B cell (primary cell): ENCODE results near the gene MED12L.

Experiments
- CTCF ChIP-seq: fragments of 200-600 bp; IDR thresholded peaks from one replicate; pipeline ENCODE4 v1.8.0; 2022; ENCODE audit warnings: antibody characterized with exemption, mild to moderate bottlenecking
- EZH2 ChIP-seq: IDR thresholded peaks from 2 replicates; pipeline ENCODE4 v1.6.1; 2012; ENCODE audit warnings: borderline replicate concordance, low read depth, mild to moderate bottlenecking, moderate library complexity, low read length; ENCODE audit not compliant: insufficient read depth, poor library complexity, severe bottlenecking

GRCh38 chr3:151415289-151415688 is 329.8 kb downstream of the MED12L start:
- no peak for TF ChIP-seq CTCF
- TF ChIP-seq EZH2: no peak
